Right atrium auricular region (tissue), 2 donors: ENCODE results near the gene ACSL3. TPM values are rescaled to one million over a fixed set of nuclear protein-coding genes. Genes with fewer than 3 reads are reported as not detected.
"Not testable (repeated sequence)": the region's sequence is repeated elsewhere in the genome, so short reads cannot be mapped to it uniquely, and the experiment has no call there.

Experiments used
- DNase-seq: peaks from one replicate; pipeline ENCODE4 v3.0.0-alpha.2; 2019; ENCODE audit warnings: low spot score
- H3K27ac ChIP-seq, 2 donors: fragments of 200-600 bp; sonication (generic); 1 replicate in 1 of 2; 2 replicates in 1 of 2; pipeline ENCODE4 v1.5.1; 2016 to 2019
- H3K27me3 ChIP-seq, 2 donors: fragments of 200-600 bp; sonication (generic); one replicate each; pipeline versions ENCODE4 v1.5.1 to v1.6.0; 2017 to 2019
- H3K36me3 ChIP-seq: fragments of 200-600 bp; sonication (generic); one replicate; pipeline ENCODE4 v1.5.1; 2016
- H3K4me1 ChIP-seq, 2 donors: fragments of 200-600 bp; sonication (generic); one replicate each; pipeline versions ENCODE4 v1.5.1 to v1.6.0; 2017 to 2019
- H3K4me3 ChIP-seq, 2 donors: fragments of 200-600 bp; sonication (generic); 1 replicate in 1 of 2; 2 replicates in 1 of 2; pipeline ENCODE4 v1.5.1; 2017 to 2019; ENCODE audit warnings: mild to moderate bottlenecking in 1 of 2, moderate library complexity in 1 of 2
- H3K9me3 ChIP-seq, 2 donors: fragments of 200-600 bp; sonication (generic); one replicate each; pipeline ENCODE4 v1.5.1; 2019
- CTCF ChIP-seq, 2 donors: fragments of 200-600 bp; sonication (generic); IDR thresholded peaks; one replicate each; pipeline ENCODE4 v1.5.1; 2019; ENCODE audit warnings: antibody characterized with exemption in 2 of 2
- total RNA-seq, 2 donors: library from RNA; depleted of rRNA; stranded (reverse); fragments of >200 nt; gene quantifications; one replicate each; pipeline ENCODE4 v1.1.0, GENCODE V29; 2016

The ACSL3 gene
- total RNA-seq, 2 donors from 2014 or later: 29.0 to 35.7 TPM

DNA sequence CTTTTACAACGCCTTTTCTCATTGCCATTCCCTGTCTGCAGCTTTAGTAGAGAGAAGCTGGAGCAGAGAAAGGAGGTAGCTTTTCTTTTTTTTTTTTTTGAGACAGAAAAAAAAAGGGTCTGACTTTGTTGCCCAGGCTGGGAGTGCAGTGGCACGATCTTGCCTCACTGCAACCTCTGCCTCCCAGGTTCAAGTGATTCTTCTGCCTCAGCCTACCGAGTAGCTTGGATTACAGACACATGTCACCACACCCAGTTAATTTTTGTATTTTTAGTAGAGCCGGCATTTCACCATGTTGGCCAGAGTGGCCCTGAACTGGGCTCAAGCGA is 25.0 kb upstream of the ACSL3 start:
- Histone ChIP-seq H3K27ac (no peak overlapping the region), H3K4me3 (no peak overlapping the region), H3K4me1 (no peaks in the 10 kb centered on the region), H3K9me3 (no peaks in the 10 kb centered on the region), H3K36me3 (no peaks in the 10 kb centered on the region), H3K27me3 (no peaks in the 10 kb centered on the region)
- no peak for TF ChIP-seq CTCF (IDR thresholded peaks at IDR 0.05)
- DNase-seq: no peak

DNA sequence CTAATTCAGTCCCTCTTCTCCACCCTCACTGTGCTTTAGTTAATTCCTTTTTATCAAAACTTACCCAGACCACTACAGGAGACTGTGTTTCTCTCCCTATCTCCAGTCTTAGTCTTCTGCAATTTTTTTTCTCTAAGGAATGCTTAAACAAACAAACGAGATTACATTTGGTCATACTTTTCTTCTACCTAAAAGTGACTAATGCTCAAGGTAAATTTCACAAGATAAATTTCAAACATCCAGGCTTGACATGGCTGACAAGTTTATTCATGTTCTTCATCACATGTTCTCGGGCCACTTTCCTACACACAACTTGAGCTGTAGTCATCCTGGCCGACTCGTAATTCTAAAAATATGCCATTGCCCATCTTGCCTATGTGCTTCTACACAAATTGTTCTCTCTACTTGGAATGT is 23.2 kb upstream of the ACSL3 start:
- no peak for DNase-seq
- Histone ChIP-seq H3K9me3 (no peaks in the 10 kb centered on the region), H3K4me1 (no peaks in the 10 kb centered on the region), H3K36me3 (no peaks in the 10 kb centered on the region), H3K27ac (no peak overlapping the region), H3K4me3 (no peak overlapping the region), H3K27me3 (no peaks in the 10 kb centered on the region)
- TF ChIP-seq CTCF (IDR thresholded peaks at IDR 0.05): no peak

- TF ChIP-seq CTCF (IDR thresholded peaks at IDR 0.05): no peak
- no peak overlapping the region for H3K4me3 ChIP-seq
- H3K36me3 ChIP-seq: no peaks in the 10 kb centered on the region
- H3K4me1 ChIP-seq: no peaks in the 10 kb centered on the region
- no peak for DNase-seq
- H3K27me3 ChIP-seq: no peaks in the 10 kb centered on the region
- no peaks in the 10 kb centered on the region for H3K9me3 ChIP-seq
- H3K27ac ChIP-seq: no peak overlapping the region
These were observed 20.6 kb upstream of the ACSL3 start for GRCh38 chr2:222840060-222840802.

GRCh38 chr2:222842491-222843174 is 18.2 kb upstream of the ACSL3 start:
- Histone ChIP-seq H3K27ac (no peak overlapping the region), H3K27me3 (no peaks in the 10 kb centered on the region), H3K9me3 (no peaks in the 10 kb centered on the region), H3K4me3 (no peak overlapping the region), H3K4me1 (no peaks in the 10 kb centered on the region), H3K36me3 (no peaks in the 10 kb centered on the region)
- DNase-seq: no peak
- no peak for TF ChIP-seq CTCF (IDR thresholded peaks at IDR 0.05)

DNA sequence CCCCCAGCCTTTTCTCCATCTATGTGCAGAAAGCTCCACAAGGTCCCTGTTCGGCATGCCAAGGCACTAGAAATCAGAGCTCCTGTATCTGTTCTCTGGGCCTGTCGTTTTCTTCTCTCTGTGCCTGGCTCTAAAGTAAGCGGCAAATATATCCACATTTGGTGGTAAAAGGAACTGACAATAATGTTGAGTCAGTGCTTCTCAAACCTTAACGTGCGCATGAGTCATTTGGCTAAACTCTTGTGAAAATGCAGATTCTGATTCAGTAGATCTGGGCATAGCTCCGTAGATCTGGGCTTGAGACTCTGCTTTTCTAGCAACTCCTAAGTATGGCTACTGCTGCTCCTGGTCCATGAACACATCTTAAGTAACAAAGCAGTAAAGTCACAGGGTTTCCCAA is 16.5 kb upstream of the ACSL3 start:
- no peaks in the 10 kb centered on the region for H3K4me1 ChIP-seq
- H3K36me3 ChIP-seq: no peaks in the 10 kb centered on the region
- DNase-seq: no peak
- no peak overlapping the region for H3K27ac ChIP-seq
- H3K27me3 ChIP-seq: no peaks in the 10 kb centered on the region
- no peaks in the 10 kb centered on the region for H3K9me3 ChIP-seq
- no peak for TF ChIP-seq CTCF (IDR thresholded peaks at IDR 0.05)
- no peak overlapping the region for H3K4me3 ChIP-seq

GRCh38 chr2:222845314-222845713 is 15.5 kb upstream of the ACSL3 start:
- H3K27ac ChIP-seq, H3K4me1 ChIP-seq, DNase-seq, H3K27me3 ChIP-seq, H3K36me3 ChIP-seq, H3K9me3 ChIP-seq, H3K4me3 ChIP-seq: not testable (repeated sequence)
